WI38 (cell line): ENCODE data around the gene PRKCE.

Experiments
- H3K4me3 ChIP-seq: 2 replicates; pipeline ENCODE4 v1.5.1; 2011; ENCODE audit warnings: low read depth, mild to moderate bottlenecking, control low read depth, low read length
- TF ChIP-seq, protein P1 (sequence below): IDR thresholded peaks from 2 replicates; pipeline ENCODE4 v1.5.1; 2012; ENCODE audit warnings: low read depth, mild to moderate bottlenecking, control low read depth, low read length

The PRKCE gene

DNA sequence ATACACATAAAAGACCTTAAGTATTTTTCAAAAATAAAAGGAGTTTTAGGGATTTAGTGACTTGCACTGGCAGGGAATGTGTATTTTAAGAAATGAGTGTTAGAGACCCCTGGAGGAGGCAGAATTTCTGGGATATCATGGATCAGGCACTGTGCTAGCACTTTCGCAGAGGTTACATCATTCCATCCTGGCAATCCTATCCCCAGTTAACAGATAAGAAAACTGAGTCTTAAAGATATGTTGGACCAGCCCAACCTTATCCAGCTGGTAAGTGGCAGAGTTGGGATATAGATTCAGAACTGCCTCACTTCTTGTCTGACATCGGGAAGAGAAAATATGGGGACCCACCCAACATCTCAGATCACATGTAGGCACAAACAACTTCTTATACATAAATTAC, 485.5 kb downstream of the PRKCE start:
- H3K4me3 ChIP-seq, result no peak overlapping the region
- TF ChIP-seq, protein P1, sequence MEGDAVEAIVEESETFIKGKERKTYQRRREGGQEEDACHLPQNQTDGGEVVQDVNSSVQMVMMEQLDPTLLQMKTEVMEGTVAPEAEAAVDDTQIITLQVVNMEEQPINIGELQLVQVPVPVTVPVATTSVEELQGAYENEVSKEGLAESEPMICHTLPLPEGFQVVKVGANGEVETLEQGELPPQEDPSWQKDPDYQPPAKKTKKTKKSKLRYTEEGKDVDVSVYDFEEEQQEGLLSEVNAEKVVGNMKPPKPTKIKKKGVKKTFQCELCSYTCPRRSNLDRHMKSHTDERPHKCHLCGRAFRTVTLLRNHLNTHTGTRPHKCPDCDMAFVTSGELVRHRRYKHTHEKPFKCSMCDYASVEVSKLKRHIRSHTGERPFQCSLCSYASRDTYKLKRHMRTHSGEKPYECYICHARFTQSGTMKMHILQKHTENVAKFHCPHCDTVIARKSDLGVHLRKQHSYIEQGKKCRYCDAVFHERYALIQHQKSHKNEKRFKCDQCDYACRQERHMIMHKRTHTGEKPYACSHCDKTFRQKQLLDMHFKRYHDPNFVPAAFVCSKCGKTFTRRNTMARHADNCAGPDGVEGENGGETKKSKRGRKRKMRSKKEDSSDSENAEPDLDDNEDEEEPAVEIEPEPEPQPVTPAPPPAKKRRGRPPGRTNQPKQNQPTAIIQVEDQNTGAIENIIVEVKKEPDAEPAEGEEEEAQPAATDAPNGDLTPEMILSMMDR, result no peak

- H3K4me3 ChIP-seq, result no peak overlapping the region
- TF ChIP-seq, protein P1, result no peak
Observed at GRCh38 chr2:46142546-46143428, 491.3 kb downstream of the PRKCE start.

- TF ChIP-seq, protein P1, result no peak
- H3K4me3 ChIP-seq, result no peak overlapping the region
Observed at GRCh38 chr2:46143429-46144132, 492.1 kb downstream of the PRKCE start.

DNA sequence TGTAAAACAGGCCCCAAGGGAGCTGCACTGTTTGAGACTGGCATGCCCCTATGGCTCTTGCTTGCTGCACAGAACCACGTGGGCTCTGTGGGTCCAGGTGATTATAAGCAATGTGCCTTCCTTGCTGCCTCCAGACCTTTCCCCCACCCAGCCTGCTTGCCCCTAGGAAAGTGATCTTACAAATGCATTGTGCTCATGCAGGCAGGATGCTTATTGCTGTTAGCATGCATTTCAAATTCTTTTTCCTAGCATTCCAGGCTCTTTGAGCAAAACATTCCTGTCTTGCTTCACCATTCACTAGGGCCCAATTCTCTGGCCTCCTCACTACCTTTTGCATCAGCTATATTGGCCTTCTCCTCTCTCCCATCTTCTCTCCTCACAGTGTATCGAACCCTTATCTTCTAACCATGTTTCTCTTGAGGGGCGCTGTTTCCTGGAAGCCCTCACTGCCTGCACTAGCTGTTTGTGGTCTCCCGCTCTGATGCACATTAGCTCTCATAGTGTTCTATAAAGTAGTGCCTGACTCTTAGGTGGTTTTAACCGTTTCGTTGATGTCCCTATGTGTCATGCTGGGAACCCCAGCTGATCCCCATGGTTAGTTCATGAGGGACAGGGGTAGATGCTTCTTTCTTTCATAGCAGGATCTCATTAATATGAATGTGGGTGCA, 492.8 kb downstream of the PRKCE start:
- no peak overlapping the region for H3K4me3 ChIP-seq
- TF ChIP-seq, protein P1, result no peak

GRCh38 chr2:46145017-46145416, 493.5 kb downstream of the PRKCE start:
- TF ChIP-seq, protein P1, result no peak
- H3K4me3 ChIP-seq, result no peak overlapping the region

GRCh38 chr2:46145840-46146239, 494.4 kb downstream of the PRKCE start:
- H3K4me3 ChIP-seq, result no peak overlapping the region
- TF ChIP-seq, protein P1, result no peak
